Keratinocyte (primary cell): ENCODE measurements around the gene THOP1. TPM values are rescaled to one million over a fixed set of nuclear protein-coding genes. Genes with fewer than 3 reads are reported as not detected.

Source experiments
- DNase-seq: peaks from one replicate; pipeline ENCODE4 v3.0.0-alpha.2; 2011; ENCODE audit warnings: low read depth, missing footprints, low spot score
- FAIRE-seq: peaks from 2 replicates; lab custom pipeline; 2011; peaks lifted over from hg19 to GRCh38; lab: Jason Lieb, UNC
- H2AFZ ChIP-seq: 2 replicates; pipeline ENCODE4 v1.6.0; 2012; ENCODE audit warnings: low read length, control low read depth, inconsistent platforms; ENCODE audit not compliant: control insufficient read depth
- H3K27ac ChIP-seq: 2 replicates; pipeline ENCODE4 v1.5.1; 2011; ENCODE audit warnings: low read length; ENCODE audit not compliant: control insufficient read depth, insufficient read depth
- H3K27me3 ChIP-seq: 3 replicates; pipeline ENCODE4 v1.6.0; 2011; ENCODE audit warnings: low read length; ENCODE audit not compliant: control insufficient read depth, insufficient read depth; ENCODE audit errors: extremely low read depth
- H3K36me3 ChIP-seq, 2 experiments: 2 replicates in 1 of 2; 3 replicates in 1 of 2; pipeline ENCODE4 v1.5.1; 2011; ENCODE audit warnings: low read length in 2 of 2, mild to moderate bottlenecking in 1 of 2; ENCODE audit not compliant: control insufficient read depth in 2 of 2, insufficient read depth in 2 of 2; ENCODE audit errors: extremely low read depth in 1 of 2
- H3K4me1 ChIP-seq: 3 replicates; pipeline ENCODE4 v1.5.1; 2011; ENCODE audit warnings: low read length; ENCODE audit not compliant: control insufficient read depth, insufficient read depth; ENCODE audit errors: extremely low read depth
- H3K4me2 ChIP-seq: 3 replicates; pipeline ENCODE4 v1.6.0; 2011; ENCODE audit warnings: low read depth, low read length; ENCODE audit not compliant: control insufficient read depth, insufficient read depth; ENCODE audit errors: extremely low read depth
- H3K4me3 ChIP-seq, 3 experiments: fragments of 200-600 bp in 1 of 3; sonication (generic) in 1 of 3; 2 replicates in 2 of 3; 3 replicates in 1 of 3; pipeline ENCODE4 v1.5.1; 2011 to 2016; ENCODE audit warnings: low read length in 3 of 3, mild to moderate bottlenecking in 3 of 3, control low read depth in 2 of 3, inconsistent platforms in 1 of 3, low read depth in 1 of 3, mixed read lengths in 1 of 3, mixed run types in 1 of 3, moderate library complexity in 1 of 3; ENCODE audit not compliant: control insufficient read depth in 2 of 3, insufficient read depth in 2 of 3; ENCODE audit errors: extremely low read depth in 1 of 3
- H3K79me2 ChIP-seq: 2 replicates; pipeline ENCODE4 v1.6.0; 2012; ENCODE audit warnings: low read length; ENCODE audit not compliant: control insufficient read depth, insufficient read depth
- H3K9ac ChIP-seq: 3 replicates; pipeline ENCODE4 v1.6.0; 2011; ENCODE audit warnings: low read length; ENCODE audit not compliant: control insufficient read depth, insufficient read depth; ENCODE audit errors: extremely low read depth
- H3K9me1 ChIP-seq: 3 replicates; pipeline ENCODE4 v1.6.0; 2011; ENCODE audit warnings: low read length; ENCODE audit not compliant: control insufficient read depth, insufficient read depth; ENCODE audit errors: extremely low read depth
- H3K9me3 ChIP-seq: 2 replicates; pipeline ENCODE4 v1.5.1; 2012; ENCODE audit warnings: low read depth, low read length; ENCODE audit not compliant: control insufficient read depth
- H4K20me1 ChIP-seq: 3 replicates; pipeline ENCODE4 v1.6.0; 2011; ENCODE audit warnings: low read length; ENCODE audit not compliant: control insufficient read depth, insufficient read depth; ENCODE audit errors: extremely low read depth
- EZH2 ChIP-seq: IDR thresholded peaks from one replicate; pipeline ENCODE4 v1.6.1; 2012; ENCODE audit warnings: inconsistent platforms, mild to moderate bottlenecking, low read length, moderate library complexity
- dilution Hi-C: fragments of 300-500 bp; cut with MboI; formaldehyde crosslinking; loops from one replicate; pipeline ENCODE4 v1.7.0; 2020; ENCODE audit warnings: low sequenced_read_pairs; ENCODE audit not compliant: extremely low pct_ligation_motif_present
- polyA plus RNA-seq, 5 experiments: library from polyadenylated mRNA; depleted of rRNA in 3 of 5; stranded (reverse) in 3 of 5; stranded (forward) in 1 of 5; unstranded in 1 of 5; fragments of >200 nt; gene quantifications; 1 replicate in 1 of 5; 2 replicates in 3 of 5; 3 replicates in 1 of 5; pipeline versions ENCODE4 v1.2.1 to v1.2.3, GENCODE V29; 2011 to 2012; ENCODE audit warnings: missing spikeins in 2 of 5, low read depth in 1 of 5, low replicate concordance in 1 of 5
- TF ChIP-seq, protein P1 (sequence below), 3 experiments: IDR thresholded peaks in 1 of 3; conservative IDR thresholded peaks in 1 of 3; optimal IDR thresholded peaks in 1 of 3; 2 replicates in 2 of 3; 3 replicates in 1 of 3; pipeline versions ENCODE3 to v1.5.1; 2011; ENCODE audit warnings: low read length in 3 of 3, mild to moderate bottlenecking in 3 of 3, moderate library complexity in 2 of 3, control low read depth in 1 of 3, inconsistent platforms in 1 of 3; ENCODE audit not compliant: insufficient read depth in 2 of 3; ENCODE audit errors: extremely low read depth in 1 of 3

THOP1 gene
- polyA plus RNA-seq, 1 donor (not counting 4 experiments of a cell fraction or from before 2014, with no cell fraction given) = 69.9 TPM

GRCh38 chr19:2793577-2793976 lies 8.3 kb downstream of the THOP1 start:
- FAIRE-seq (no peak), DNase-seq (no peak)
- TF ChIP-seq, protein P1, sequence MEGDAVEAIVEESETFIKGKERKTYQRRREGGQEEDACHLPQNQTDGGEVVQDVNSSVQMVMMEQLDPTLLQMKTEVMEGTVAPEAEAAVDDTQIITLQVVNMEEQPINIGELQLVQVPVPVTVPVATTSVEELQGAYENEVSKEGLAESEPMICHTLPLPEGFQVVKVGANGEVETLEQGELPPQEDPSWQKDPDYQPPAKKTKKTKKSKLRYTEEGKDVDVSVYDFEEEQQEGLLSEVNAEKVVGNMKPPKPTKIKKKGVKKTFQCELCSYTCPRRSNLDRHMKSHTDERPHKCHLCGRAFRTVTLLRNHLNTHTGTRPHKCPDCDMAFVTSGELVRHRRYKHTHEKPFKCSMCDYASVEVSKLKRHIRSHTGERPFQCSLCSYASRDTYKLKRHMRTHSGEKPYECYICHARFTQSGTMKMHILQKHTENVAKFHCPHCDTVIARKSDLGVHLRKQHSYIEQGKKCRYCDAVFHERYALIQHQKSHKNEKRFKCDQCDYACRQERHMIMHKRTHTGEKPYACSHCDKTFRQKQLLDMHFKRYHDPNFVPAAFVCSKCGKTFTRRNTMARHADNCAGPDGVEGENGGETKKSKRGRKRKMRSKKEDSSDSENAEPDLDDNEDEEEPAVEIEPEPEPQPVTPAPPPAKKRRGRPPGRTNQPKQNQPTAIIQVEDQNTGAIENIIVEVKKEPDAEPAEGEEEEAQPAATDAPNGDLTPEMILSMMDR (optimal IDR thresholded peaks at IDR 0.05 in 1 of 3, IDR thresholded peaks at IDR 0.05 in 1 of 3, conservative IDR thresholded peaks at IDR 0.05 in 1 of 3; ENCODE audit: extremely low read depth in 1 of 3, insufficient read depth in 2 of 3, low read length in 3 of 3) = no peak
- TF ChIP-seq EZH2 = no peak
- no peaks in the 10 kb centered on the region for H3K9me1 ChIP-seq
- no peak overlapping the region for H3K4me3 ChIP-seq
- H3K27ac ChIP-seq = no peak overlapping the region
- no peak overlapping the region for H3K4me2 ChIP-seq
- H3K9me3 ChIP-seq = no peaks in the 10 kb centered on the region
- no peaks in the 10 kb centered on the region for H3K27me3 ChIP-seq
- no peak overlapping the region for H2AFZ ChIP-seq
- H3K79me2 ChIP-seq = peaks cover 25% of the 10 kb centered on the region
- H4K20me1 ChIP-seq = no peaks in the 10 kb centered on the region
- H3K4me1 ChIP-seq = no peaks in the 10 kb centered on the region
- peaks cover 29 to 41% of the 10 kb centered on the region in 2 experiments for H3K36me3 ChIP-seq
- no peak overlapping the region for H3K9ac ChIP-seq
- dilution Hi-C loops = no loop called here

DNA sequence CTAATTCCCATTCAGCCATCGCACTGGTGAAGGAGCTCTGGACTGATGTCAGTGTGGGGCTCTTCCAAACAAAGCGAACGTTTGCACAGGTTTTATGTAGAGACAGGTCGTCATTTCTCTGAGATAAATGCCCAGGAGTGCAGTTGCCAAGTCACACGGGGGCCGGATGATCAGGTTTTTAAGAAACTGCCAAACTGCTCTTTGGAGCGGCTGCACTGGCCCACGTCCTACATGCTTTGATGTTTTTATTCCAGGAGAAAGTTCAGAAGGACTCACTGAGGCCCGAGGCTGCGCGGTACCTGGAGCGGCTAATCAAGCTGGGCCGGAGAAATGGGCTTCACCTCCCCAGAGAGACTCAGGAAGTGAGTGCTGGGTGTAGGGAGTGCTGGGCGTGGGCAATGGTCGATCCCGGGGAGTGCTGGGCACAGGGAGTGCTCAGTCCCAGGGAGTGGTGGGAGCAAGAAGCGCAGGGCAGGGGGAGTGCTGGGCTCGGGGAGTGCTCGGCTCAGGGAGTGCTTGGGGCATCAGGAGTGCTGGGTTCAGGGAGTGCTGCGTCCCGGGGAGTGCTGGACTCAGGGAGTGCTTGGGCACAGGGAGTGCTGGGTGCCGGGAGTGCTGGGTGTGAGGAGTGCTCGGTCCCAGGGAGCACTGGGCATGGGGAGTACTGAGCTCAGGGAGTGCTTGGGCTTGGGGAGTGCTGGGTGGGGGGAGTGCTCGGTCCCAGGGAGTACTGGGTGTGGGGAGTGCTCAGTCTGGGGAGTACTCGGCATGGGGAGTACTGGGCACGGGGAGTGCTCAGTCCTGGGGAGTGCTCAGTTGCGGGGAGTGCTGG lies 10.7 kb downstream of the THOP1 start:
- no peak for DNase-seq
- no peak overlapping the region for H2AFZ ChIP-seq
- no peaks in the 10 kb centered on the region for H3K9me1 ChIP-seq
- H3K27ac ChIP-seq = no peak overlapping the region
- H3K9ac ChIP-seq = no peak overlapping the region
- dilution Hi-C loops = no loop called here
- TF ChIP-seq EZH2 = no peak
- TF ChIP-seq, protein P1 (optimal IDR thresholded peaks at IDR 0.05 in 1 of 3, IDR thresholded peaks at IDR 0.05 in 1 of 3, conservative IDR thresholded peaks at IDR 0.05 in 1 of 3; ENCODE audit: extremely low read depth in 1 of 3, insufficient read depth in 2 of 3, low read length in 3 of 3) = no peak
- H3K4me3 ChIP-seq = no peak overlapping the region
- H3K79me2 ChIP-seq = peaks cover 4% of the 10 kb centered on the region
- H3K4me2 ChIP-seq = no peak overlapping the region
- no peaks in the 10 kb centered on the region for H3K4me1 ChIP-seq
- no peaks in the 10 kb centered on the region for H3K27me3 ChIP-seq
- H3K36me3 ChIP-seq = peaks cover 25 to 50% of the 10 kb centered on the region in 2 experiments
- no peaks in the 10 kb centered on the region for H4K20me1 ChIP-seq
- no peak for FAIRE-seq
- H3K9me3 ChIP-seq = no peaks in the 10 kb centered on the region
